Neuronal stem cell (in vitro differentiated cells): ENCODE measurements around the gene RBM42.

Experiments
- DNase-seq: peaks from one replicate; pipeline ENCODE4 v3.0.0-alpha.2; 2013; ENCODE audit warnings: low spot score
- H2AFZ ChIP-seq: one replicate; pipeline ENCODE4 v1.6.1; 2013; ENCODE audit warnings: mild to moderate bottlenecking, low read length, inconsistent platforms
- H2AK5ac ChIP-seq: 2 replicates; pipeline ENCODE4 v1.6.1; 2013; ENCODE audit warnings: low read depth, mild to moderate bottlenecking, inconsistent platforms, low read length, moderate library complexity, mixed read lengths
- H2BK120ac ChIP-seq: 2 replicates; pipeline ENCODE4 v1.6.1; 2013; ENCODE audit warnings: low read depth, mild to moderate bottlenecking, inconsistent platforms, low read length, moderate library complexity, mixed read lengths
- H2BK12ac ChIP-seq: one replicate; pipeline ENCODE4 v1.6.1; 2013; ENCODE audit warnings: low read length, inconsistent platforms
- H2BK15ac ChIP-seq: 2 replicates; pipeline ENCODE4 v1.6.1; 2013; ENCODE audit warnings: mild to moderate bottlenecking, low read length, inconsistent platforms, mixed read lengths
- H2BK5ac ChIP-seq: one replicate; pipeline ENCODE4 v1.6.1; 2013; ENCODE audit warnings: inconsistent platforms, mild to moderate bottlenecking, low read length, moderate library complexity
- H3K14ac ChIP-seq: one replicate; pipeline ENCODE4 v1.6.1; 2013; ENCODE audit warnings: low read length, inconsistent platforms
- H3K18ac ChIP-seq: 2 replicates; pipeline ENCODE4 v1.6.1; 2013; ENCODE audit warnings: low read length, inconsistent platforms
- H3K23ac ChIP-seq: 2 replicates; pipeline ENCODE4 v1.6.1; 2013; ENCODE audit warnings: low read depth, mild to moderate bottlenecking, mixed read lengths, low read length, inconsistent platforms; ENCODE audit not compliant: poor library complexity
- H3K27ac ChIP-seq: replicated peaks from 3 replicates; pipeline ENCODE4 v1.5.1; 2013; ENCODE audit warnings: low read length, inconsistent platforms
- H3K27me3 ChIP-seq, 3 experiments: 2 replicates each; pipeline ENCODE4 v1.6.1; 2013; ENCODE audit warnings: low read length in 3 of 3, mild to moderate bottlenecking in 2 of 3, inconsistent platforms in 1 of 3, low read depth in 1 of 3, mixed read lengths in 1 of 3, moderate library complexity in 1 of 3; ENCODE audit not compliant: control insufficient read depth in 3 of 3, insufficient read depth in 3 of 3
- H3K36me3 ChIP-seq, 2 donors: replicated peaks in 1 of 2; 2 replicates each; pipeline ENCODE4 v1.6.1; 2013; ENCODE audit warnings: low read length in 2 of 2; ENCODE audit not compliant: control insufficient read depth in 2 of 2, insufficient read depth in 2 of 2
- H3K4ac ChIP-seq: 2 replicates; pipeline ENCODE4 v1.6.1; 2013; ENCODE audit warnings: inconsistent platforms, mild to moderate bottlenecking, low read length, moderate library complexity
- H3K4me1 ChIP-seq, 2 donors: 1 replicate in 1 of 2; 2 replicates in 1 of 2; pipeline ENCODE4 v1.6.1; 2013; ENCODE audit warnings: low read length in 2 of 2, low read depth in 1 of 2; ENCODE audit not compliant: control insufficient read depth in 2 of 2, insufficient read depth in 1 of 2
- H3K4me2 ChIP-seq: one replicate; pipeline ENCODE4 v1.6.1; 2013; ENCODE audit warnings: mild to moderate bottlenecking, low read length, inconsistent platforms; ENCODE audit not compliant: insufficient read depth, poor library complexity, severe bottlenecking
- H3K4me3 ChIP-seq, 2 donors: 2 replicates each; pipeline ENCODE4 v1.5.1; 2013; ENCODE audit warnings: low read length in 2 of 2, mild to moderate bottlenecking in 2 of 2, inconsistent platforms in 1 of 2, moderate library complexity in 1 of 2
- H3K79me1 ChIP-seq: one replicate; pipeline ENCODE4 v1.6.1; 2013; ENCODE audit warnings: low read depth, mild to moderate bottlenecking, inconsistent platforms, low read length, moderate library complexity
- H3K9ac ChIP-seq: one replicate; pipeline ENCODE4 v1.6.1; 2013; ENCODE audit warnings: mild to moderate bottlenecking, low read depth, low read length, inconsistent platforms; ENCODE audit not compliant: poor library complexity
- H3K9me3 ChIP-seq, 2 donors: replicated peaks in 1 of 2; 2 replicates each; pipeline versions ENCODE3 to v1.6.1; 2013; ENCODE audit warnings: low read length in 2 of 2, mild to moderate bottlenecking in 2 of 2, inconsistent platforms in 1 of 2, low read depth in 1 of 2, mixed read lengths in 1 of 2, moderate library complexity in 1 of 2; ENCODE audit not compliant: control insufficient read depth in 2 of 2, insufficient read depth in 1 of 2
- H4K8ac ChIP-seq: one replicate; pipeline ENCODE4 v1.6.1; 2013; ENCODE audit warnings: low read depth, mild to moderate bottlenecking, inconsistent platforms, low read length, moderate library complexity
- H4K91ac ChIP-seq: one replicate; pipeline ENCODE4 v1.6.1; 2013; ENCODE audit warnings: low read length, low read depth, mild to moderate bottlenecking, inconsistent platforms; ENCODE audit not compliant: poor library complexity
- WGBS, 2 donors: extraction: QIAGEN DNeasy Blood & Tissue Kit; methylation state at CpG; one replicate each; pipeline ENCODE4 v1.1.7; 2013; ENCODE audit warnings: missing lambda C conversion rate in 2 of 2, mixed read lengths in 1 of 2; ENCODE audit not compliant: insufficient read length in 2 of 2, insufficient replicate concordance in 1 of 2; ENCODE audit errors: extremely low coverage in 2 of 2; 5-methylcytosine and 5-hydroxymethylcytosine counted together

RBM42 gene

DNA sequence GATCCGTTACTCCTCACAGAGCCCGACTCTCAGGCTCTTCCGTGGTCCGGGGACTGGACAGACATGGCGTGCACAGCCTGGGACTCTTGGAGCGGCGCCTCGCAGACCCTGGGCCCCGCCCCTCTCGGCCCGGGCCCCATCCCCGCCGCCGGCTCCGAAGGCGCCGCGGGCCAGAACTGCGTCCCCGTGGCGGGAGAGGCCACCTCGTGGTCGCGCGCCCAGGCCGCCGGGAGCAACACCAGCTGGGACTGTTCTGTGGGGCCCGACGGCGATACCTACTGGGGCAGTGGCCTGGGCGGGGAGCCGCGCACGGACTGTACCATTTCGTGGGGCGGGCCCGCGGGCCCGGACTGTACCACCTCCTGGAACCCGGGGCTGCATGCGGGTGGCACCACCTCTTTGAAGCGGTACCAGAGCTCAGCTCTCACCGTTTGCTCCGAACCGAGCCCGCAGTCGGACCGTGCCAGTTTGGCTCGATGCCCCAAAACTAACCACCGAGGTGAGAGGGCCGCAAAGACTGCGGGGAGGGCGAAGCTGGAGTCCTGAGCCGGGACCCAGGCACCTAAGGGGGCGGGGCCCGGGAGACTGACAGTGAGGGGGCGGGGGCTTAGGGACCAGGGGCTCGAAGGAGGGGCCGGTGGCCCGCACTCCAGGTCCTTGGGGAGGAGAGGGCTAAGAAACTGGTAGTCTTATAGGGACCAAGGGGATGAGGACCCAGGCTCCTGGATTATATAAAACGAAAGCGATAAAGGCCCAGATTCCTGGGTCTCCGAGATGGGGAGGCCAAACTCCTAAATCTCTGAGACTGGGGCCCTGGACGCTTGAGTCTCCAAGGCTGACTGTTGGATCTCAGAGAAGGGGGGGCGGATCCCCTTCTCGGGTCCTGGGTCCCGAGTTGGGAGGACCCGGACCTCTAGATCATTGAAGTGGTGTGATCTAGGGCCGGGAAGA is 14.7 kb downstream of the RBM42 start:
- no peak overlapping the region for H4K91ac ChIP-seq
- H3K4me3 ChIP-seq: peak overlapping the region; percentile 64 to 84
- no peak overlapping the region for H4K8ac ChIP-seq
- H2AFZ ChIP-seq: peak overlapping the region; percentile 99
- peaks cover 0 to 6% (median 0%) of the 10 kb centered on the region in 3 experiments for H3K27me3 ChIP-seq
- H3K9me3 ChIP-seq: no peaks in the 10 kb centered on the region
- peak overlapping the region; percentile 89 for H3K14ac ChIP-seq
- H3K18ac ChIP-seq: peak overlapping the region; percentile 93
- no peak overlapping the region for H2BK120ac ChIP-seq
- peak overlapping the region; percentile 78 for H3K9ac ChIP-seq
- H2AK5ac ChIP-seq: peak overlapping the region; percentile 100
- H3K27ac ChIP-seq: peak overlapping the region; percentile 83
- H3K4ac ChIP-seq: no peak overlapping the region
- H3K79me1 ChIP-seq: no peaks in the 10 kb centered on the region
- peaks cover 22 to 30% of the 10 kb centered on the region in 2 donors for H3K4me1 ChIP-seq
- no peak overlapping the region for H2BK12ac ChIP-seq
- peak overlapping the region; percentile 89 for H2BK5ac ChIP-seq
- peak overlapping the region; percentile 98 for H3K4me2 ChIP-seq
- H3K23ac ChIP-seq: peak overlapping the region; percentile 98
- H2BK15ac ChIP-seq: peak overlapping the region; percentile 74
- WGBS, 2 donors: no CpG with 5 or more reads among the region's 69 CpGs
- peaks cover 0 to 1% of the 10 kb centered on the region in 2 donors for H3K36me3 ChIP-seq
- peak; percentile 87 for DNase-seq

- no CpG with 5 or more reads among the region's 60 CpGs for WGBS, 2 donors
- peak overlapping the region; percentile 78 for H3K27ac ChIP-seq
Measured at GRCh38 chr19:35644206-35644986, 15.6 kb downstream of the RBM42 start.

GRCh38 chr19:35644987-35645679 is 16.3 kb downstream of the RBM42 start:
- no CpG with 5 or more reads among the region's 20 CpGs for WGBS, 2 donors

More at GRCh38 chr19:35644206-35644986, 15.6 kb downstream of the RBM42 start:
- Histone ChIP-seq H3K4me1 (peaks cover 19 to 25% of the 10 kb centered on the region in 2 donors), H3K9ac (peak overlapping the region; percentile 78), H3K4me3 (peak overlapping the region; percentile 64 to 79), H3K9me3 (no peaks in the 10 kb centered on the region), H3K23ac (peak overlapping the region; percentile 90), H3K18ac (peak overlapping the region; percentile 95), H3K4me2 (peak overlapping the region; percentile 98), H3K36me3 (no peaks in the 10 kb centered on the region), H4K8ac (no peak overlapping the region), H3K14ac (peak overlapping the region; percentile 60), H3K79me1 (no peaks in the 10 kb centered on the region), H3K4ac (peak overlapping the region; percentile 55), H2BK12ac (peak overlapping the region; percentile 31), H2BK15ac (peak overlapping the region; percentile 95), H2BK5ac (peak overlapping the region; percentile 94), H3K27me3 (peaks cover 0 to 6% (median 0%) of the 10 kb centered on the region in 3 experiments), H4K91ac (no peak overlapping the region), H2AFZ (peak overlapping the region; percentile 99), H2AK5ac (peak overlapping the region; percentile 58), H2BK120ac (no peak overlapping the region)
- peak; percentile 91 for DNase-seq

More at GRCh38 chr19:35644987-35645679, 16.3 kb downstream of the RBM42 start:
- Histone ChIP-seq H2AK5ac (peak overlapping the region; percentile 77), H3K4ac (no peak overlapping the region), H3K23ac (no peak overlapping the region), H3K14ac (peak overlapping the region; percentile 60), H3K9me3 (no peaks in the 10 kb centered on the region), H3K27ac (peak overlapping the region; percentile 78), H3K4me3 (peak overlapping the region; percentile 64 to 79), H4K91ac (no peak overlapping the region), H3K4me1 (peaks cover 17 to 25% of the 10 kb centered on the region in 2 donors), H2BK15ac (peak overlapping the region; percentile 95), H2BK120ac (no peak overlapping the region), H2BK12ac (peak overlapping the region; percentile 8), H2BK5ac (peak overlapping the region; percentile 94), H3K27me3 (peaks cover 0 to 6% (median 0%) of the 10 kb centered on the region in 3 experiments), H3K9ac (no peak overlapping the region), H2AFZ (peak overlapping the region; percentile 99), H3K18ac (peak overlapping the region; percentile 25), H3K79me1 (no peaks in the 10 kb centered on the region), H3K36me3 (peaks cover 0 to 5% of the 10 kb centered on the region in 2 donors), H4K8ac (no peak overlapping the region), H3K4me2 (peak overlapping the region; percentile 98)
- peak; percentile 86 for DNase-seq
